ENCODE data around the gene PTPRE. TPM values are rescaled to one million over a fixed set of nuclear protein-coding genes. Genes with fewer than 3 reads are reported as not detected.

Gene PTPRE
- total and polyA plus RNA-seq, 2 donors = 12.3 to 15.2 TPM

GRCh38 chr10:128001363-128001745 is 94.5 kb downstream of the PTPRE start:
- Histone ChIP-seq H3K36me3 (ENCODE audit: control insufficient read depth in 2 of 2, insufficient read depth in 2 of 2, low read length in 1 of 2) (no peaks in the 10 kb centered on the region), H3K4me1 (ENCODE audit: control insufficient read depth in 2 of 2, insufficient read depth in 2 of 2, low read length in 2 of 2) (no peaks in the 10 kb centered on the region), H3K27ac (ENCODE audit: low read depth in 1 of 2, low read length in 1 of 2) (no peak overlapping the region), H3K9me3 (ENCODE audit: control insufficient read depth in 2 of 2, insufficient read depth in 1 of 2, low read length in 1 of 2) (no peaks in the 10 kb centered on the region), H3K4me3 (ENCODE audit: low read length in 2 of 2) (no peak overlapping the region), H3K27me3 (ENCODE audit: control insufficient read depth in 2 of 2, insufficient read depth in 1 of 2, low read length in 1 of 2) (peaks cover 0 to 7% of the 10 kb centered on the region in 2 donors)
- DNase-seq (ENCODE audit: low read depth in 6 of 9, low spot score in 9 of 9) = no peak
- WGBS = 84% methylated on average over 10 of the region's 10 CpGs

DNA sequence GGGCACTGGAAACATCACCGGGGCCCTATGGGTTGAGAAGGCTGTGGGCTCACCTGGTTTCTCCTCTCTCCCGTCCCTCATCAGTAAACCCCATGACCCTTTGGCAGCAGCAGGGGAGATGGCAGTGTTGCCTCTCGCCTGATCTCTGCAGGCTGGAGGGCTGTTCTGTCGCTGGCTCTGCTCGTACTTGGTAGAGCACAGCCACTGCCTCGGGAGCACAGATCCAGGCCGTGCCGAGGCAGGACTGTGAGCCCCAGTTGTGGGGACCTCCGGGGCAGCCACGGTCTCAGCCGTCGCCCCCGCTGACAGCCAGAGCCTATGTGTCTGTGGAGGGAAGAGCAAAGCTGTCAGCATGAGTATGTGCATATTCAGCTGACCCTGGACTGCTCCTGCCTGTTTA is 94.9 kb downstream of the PTPRE start:
- Histone ChIP-seq H3K4me1 (ENCODE audit: control insufficient read depth in 2 of 2, insufficient read depth in 2 of 2, low read length in 2 of 2) (no peaks in the 10 kb centered on the region), H3K36me3 (ENCODE audit: control insufficient read depth in 2 of 2, insufficient read depth in 2 of 2, low read length in 1 of 2) (no peaks in the 10 kb centered on the region), H3K9me3 (ENCODE audit: control insufficient read depth in 2 of 2, insufficient read depth in 1 of 2, low read length in 1 of 2) (no peaks in the 10 kb centered on the region), H3K27me3 (ENCODE audit: control insufficient read depth in 2 of 2, insufficient read depth in 1 of 2, low read length in 1 of 2) (peaks cover 0 to 5% of the 10 kb centered on the region in 2 donors), H3K4me3 (ENCODE audit: low read length in 2 of 2) (no peak overlapping the region), H3K27ac (ENCODE audit: low read depth in 1 of 2, low read length in 1 of 2) (no peak overlapping the region)
- 89% methylated on average over 13 of the region's 13 CpGs for WGBS
- DNase-seq (ENCODE audit: low read depth in 6 of 9, low spot score in 9 of 9) = no peak

DNA sequence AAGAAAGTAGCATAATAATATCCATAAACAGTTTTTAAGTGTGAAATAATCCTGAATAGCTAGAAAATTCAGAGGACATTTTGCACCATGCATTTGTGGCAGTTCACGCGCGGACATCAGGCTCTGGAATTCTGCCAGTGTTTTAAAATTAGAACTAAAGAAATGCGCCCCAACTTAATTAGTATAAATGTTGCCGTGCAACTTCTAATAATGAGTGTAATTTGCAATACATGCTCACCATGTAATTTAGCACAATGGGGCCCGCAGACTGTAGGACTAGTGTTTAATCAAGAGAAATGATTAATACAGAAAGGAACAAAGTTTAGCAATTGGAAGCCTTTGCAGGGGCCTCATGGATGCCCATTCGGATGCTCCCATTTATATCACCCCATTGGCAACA is 96.6 kb downstream of the PTPRE start:
- Histone ChIP-seq H3K27me3 (ENCODE audit: control insufficient read depth in 2 of 2, insufficient read depth in 1 of 2, low read length in 1 of 2) (peaks cover 2% of the 10 kb centered on the region in 2 donors), H3K27ac (ENCODE audit: low read depth in 1 of 2, low read length in 1 of 2) (no peak overlapping the region), H3K4me3 (ENCODE audit: low read length in 2 of 2) (no peak overlapping the region), H3K4me1 (ENCODE audit: control insufficient read depth in 2 of 2, insufficient read depth in 2 of 2, low read length in 2 of 2) (no peaks in the 10 kb centered on the region), H3K36me3 (ENCODE audit: control insufficient read depth in 2 of 2, insufficient read depth in 2 of 2, low read length in 1 of 2) (no peaks in the 10 kb centered on the region), H3K9me3 (ENCODE audit: control insufficient read depth in 2 of 2, insufficient read depth in 1 of 2, low read length in 1 of 2) (no peaks in the 10 kb centered on the region)
- WGBS = 96% methylated on average over 7 of the region's 7 CpGs
- DNase-seq (ENCODE audit: low read depth in 6 of 9, low spot score in 9 of 9) = no peak

- 100% methylated on average over 1 of the region's 1 CpG for WGBS
- H3K9me3 ChIP-seq (ENCODE audit: control insufficient read depth in 2 of 2, insufficient read depth in 1 of 2, low read length in 1 of 2) = no peaks in the 10 kb centered on the region
- H3K36me3 ChIP-seq (ENCODE audit: control insufficient read depth in 2 of 2, insufficient read depth in 2 of 2, low read length in 1 of 2) = no peaks in the 10 kb centered on the region
- H3K4me1 ChIP-seq (ENCODE audit: control insufficient read depth in 2 of 2, insufficient read depth in 2 of 2, low read length in 2 of 2) = no peaks in the 10 kb centered on the region
- DNase-seq (ENCODE audit: low read depth in 6 of 9, low spot score in 9 of 9) = no peak
- H3K27ac ChIP-seq (ENCODE audit: low read depth in 1 of 2, low read length in 1 of 2) = no peak overlapping the region
- peaks cover 4 to 12% of the 10 kb centered on the region in 2 donors for H3K27me3 ChIP-seq (ENCODE audit: control insufficient read depth in 2 of 2, insufficient read depth in 1 of 2, low read length in 1 of 2)
- H3K4me3 ChIP-seq (ENCODE audit: low read length in 2 of 2) = no peak overlapping the region
Observed at GRCh38 chr10:128005858-128006257, 99.0 kb downstream of the PTPRE start.

- Histone ChIP-seq H3K36me3 (ENCODE audit: control insufficient read depth in 2 of 2, insufficient read depth in 2 of 2, low read length in 1 of 2) (no peaks in the 10 kb centered on the region), H3K27me3 (ENCODE audit: control insufficient read depth in 2 of 2, insufficient read depth in 1 of 2, low read length in 1 of 2) (peaks cover 4 to 12% of the 10 kb centered on the region in 2 donors), H3K4me3 (ENCODE audit: low read length in 2 of 2) (no peak overlapping the region), H3K9me3 (ENCODE audit: control insufficient read depth in 2 of 2, insufficient read depth in 1 of 2, low read length in 1 of 2) (no peaks in the 10 kb centered on the region), H3K4me1 (ENCODE audit: control insufficient read depth in 2 of 2, insufficient read depth in 2 of 2, low read length in 2 of 2) (peaks cover 5 to 7% of the 10 kb centered on the region in 2 donors), H3K27ac (ENCODE audit: low read depth in 1 of 2, low read length in 1 of 2) (no peak overlapping the region)
- DNase-seq (ENCODE audit: low read depth in 6 of 9, low spot score in 9 of 9) = no peak
- WGBS = 99% methylated on average over 1 of the region's 1 CpG
Observed at GRCh38 chr10:128007056-128007455, 100.2 kb downstream of the PTPRE start.

DNA sequence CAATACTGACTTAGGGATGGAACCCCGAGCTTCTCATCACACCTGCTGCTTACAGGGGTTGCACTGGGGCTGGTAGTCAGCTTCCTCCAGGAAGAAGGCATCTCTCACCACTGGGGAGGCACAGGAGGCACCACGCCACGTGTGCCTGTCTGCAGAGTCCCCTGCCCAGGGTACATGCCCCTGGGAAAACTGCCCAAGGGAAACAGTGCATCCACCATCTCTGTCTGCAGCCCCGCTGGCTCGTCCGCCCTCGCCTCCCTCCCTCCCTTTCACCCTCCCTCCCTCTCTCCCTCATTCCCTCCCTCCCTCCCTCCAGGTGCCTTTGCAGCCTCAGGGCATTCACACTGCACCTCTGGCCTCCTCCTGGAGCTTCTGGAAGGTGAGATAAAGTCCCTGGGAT is 101.1 kb downstream of the PTPRE start:
- Histone ChIP-seq H3K9me3 (ENCODE audit: control insufficient read depth in 2 of 2, insufficient read depth in 1 of 2, low read length in 1 of 2) (no peaks in the 10 kb centered on the region), H3K27ac (ENCODE audit: low read depth in 1 of 2, low read length in 1 of 2) (no peak overlapping the region), H3K4me3 (ENCODE audit: low read length in 2 of 2) (no peak overlapping the region), H3K36me3 (ENCODE audit: control insufficient read depth in 2 of 2, insufficient read depth in 2 of 2, low read length in 1 of 2) (no peaks in the 10 kb centered on the region), H3K27me3 (ENCODE audit: control insufficient read depth in 2 of 2, insufficient read depth in 1 of 2, low read length in 1 of 2) (peaks cover 4 to 12% of the 10 kb centered on the region in 2 donors), H3K4me1 (ENCODE audit: control insufficient read depth in 2 of 2, insufficient read depth in 2 of 2, low read length in 2 of 2) (peaks cover 8 to 11% of the 10 kb centered on the region in 2 donors)
- DNase-seq (ENCODE audit: low read depth in 6 of 9, low spot score in 9 of 9) = no peak
- WGBS = 90% methylated on average over 7 of the region's 7 CpGs

GRCh38 chr10:128008521-128009250 is 101.8 kb downstream of the PTPRE start:
- no peak overlapping the region for H3K4me3 ChIP-seq (ENCODE audit: low read length in 2 of 2)
- peaks cover 8 to 11% of the 10 kb centered on the region in 2 donors for H3K4me1 ChIP-seq (ENCODE audit: control insufficient read depth in 2 of 2, insufficient read depth in 2 of 2, low read length in 2 of 2)
- no peaks in the 10 kb centered on the region for H3K9me3 ChIP-seq (ENCODE audit: control insufficient read depth in 2 of 2, insufficient read depth in 1 of 2, low read length in 1 of 2)
- DNase-seq (ENCODE audit: low read depth in 6 of 9, low spot score in 9 of 9) = no peak
- no peaks in the 10 kb centered on the region for H3K36me3 ChIP-seq (ENCODE audit: control insufficient read depth in 2 of 2, insufficient read depth in 2 of 2, low read length in 1 of 2)
- H3K27me3 ChIP-seq (ENCODE audit: control insufficient read depth in 2 of 2, insufficient read depth in 1 of 2, low read length in 1 of 2) = peaks cover 4 to 12% of the 10 kb centered on the region in 2 donors
- WGBS = 96% methylated on average over 8 of the region's 8 CpGs
- H3K27ac ChIP-seq (ENCODE audit: low read depth in 1 of 2, low read length in 1 of 2) = no peak overlapping the region

GRCh38 chr10:128009372-128010126 is 102.6 kb downstream of the PTPRE start:
- WGBS = 94% methylated on average over 14 of the region's 14 CpGs
- H3K27ac ChIP-seq (ENCODE audit: low read depth in 1 of 2, low read length in 1 of 2) = no peak overlapping the region
- no peaks in the 10 kb centered on the region for H3K36me3 ChIP-seq (ENCODE audit: control insufficient read depth in 2 of 2, insufficient read depth in 2 of 2, low read length in 1 of 2)
- peaks cover 8 to 11% of the 10 kb centered on the region in 2 donors for H3K4me1 ChIP-seq (ENCODE audit: control insufficient read depth in 2 of 2, insufficient read depth in 2 of 2, low read length in 2 of 2)
- H3K27me3 ChIP-seq (ENCODE audit: control insufficient read depth in 2 of 2, insufficient read depth in 1 of 2, low read length in 1 of 2) = peaks cover 4 to 12% of the 10 kb centered on the region in 2 donors
- H3K9me3 ChIP-seq (ENCODE audit: control insufficient read depth in 2 of 2, insufficient read depth in 1 of 2, low read length in 1 of 2) = no peaks in the 10 kb centered on the region
- no peak overlapping the region for H3K4me3 ChIP-seq (ENCODE audit: low read length in 2 of 2)
- no peak for DNase-seq (ENCODE audit: low read depth in 6 of 9, low spot score in 9 of 9)

Measured in thymus (tissue), 11 donors.